ENCODE results near the gene SLC6A19.

The SLC6A19 gene

DNA sequence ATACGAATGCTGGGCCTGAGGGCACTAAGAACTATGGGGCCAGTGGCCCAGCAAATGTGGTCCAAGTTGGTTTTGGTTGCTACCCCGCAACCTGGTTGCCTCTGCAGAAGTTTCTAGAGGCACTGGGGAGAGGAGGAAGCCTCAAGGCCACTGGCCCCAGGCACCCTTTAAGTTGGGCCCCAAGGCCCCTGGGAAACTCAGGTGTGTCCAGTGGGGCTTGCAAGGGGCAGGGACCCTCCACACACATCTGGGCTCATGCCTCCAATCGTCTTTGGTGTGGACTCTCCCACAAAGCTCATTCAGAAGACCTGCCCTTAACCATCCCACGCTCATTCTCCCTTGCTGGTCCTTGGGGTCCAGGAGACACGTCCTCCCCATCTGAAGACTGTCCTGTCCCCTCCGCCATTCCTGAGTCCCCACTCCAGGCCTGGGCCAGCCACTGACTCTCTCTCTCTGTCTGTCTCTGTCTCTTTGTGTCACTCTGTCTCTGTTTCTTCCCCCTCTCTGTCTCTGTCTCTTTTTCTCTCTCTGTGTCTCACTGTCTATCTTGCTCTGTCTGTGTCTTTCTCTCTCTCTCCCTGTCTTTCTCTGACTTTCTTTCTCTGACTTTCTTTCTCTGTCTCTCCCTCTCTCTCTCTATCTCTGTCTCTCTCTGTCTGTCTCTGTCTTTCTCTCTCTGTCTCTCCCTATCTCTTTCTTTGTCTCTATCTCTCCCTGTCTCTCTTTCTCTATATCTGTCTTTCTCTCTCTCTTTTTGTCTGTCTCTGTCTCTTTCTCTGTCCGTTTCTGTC is 3.3 kb upstream of the SLC6A19 start:
- in situ Hi-C loops (cut with HindIII; ENCODE audit: low sequenced_read_pairs): no loop called here
- no peak for DNase-seq (ENCODE audit: low read depth)
- TF ChIP-seq, protein P1, sequence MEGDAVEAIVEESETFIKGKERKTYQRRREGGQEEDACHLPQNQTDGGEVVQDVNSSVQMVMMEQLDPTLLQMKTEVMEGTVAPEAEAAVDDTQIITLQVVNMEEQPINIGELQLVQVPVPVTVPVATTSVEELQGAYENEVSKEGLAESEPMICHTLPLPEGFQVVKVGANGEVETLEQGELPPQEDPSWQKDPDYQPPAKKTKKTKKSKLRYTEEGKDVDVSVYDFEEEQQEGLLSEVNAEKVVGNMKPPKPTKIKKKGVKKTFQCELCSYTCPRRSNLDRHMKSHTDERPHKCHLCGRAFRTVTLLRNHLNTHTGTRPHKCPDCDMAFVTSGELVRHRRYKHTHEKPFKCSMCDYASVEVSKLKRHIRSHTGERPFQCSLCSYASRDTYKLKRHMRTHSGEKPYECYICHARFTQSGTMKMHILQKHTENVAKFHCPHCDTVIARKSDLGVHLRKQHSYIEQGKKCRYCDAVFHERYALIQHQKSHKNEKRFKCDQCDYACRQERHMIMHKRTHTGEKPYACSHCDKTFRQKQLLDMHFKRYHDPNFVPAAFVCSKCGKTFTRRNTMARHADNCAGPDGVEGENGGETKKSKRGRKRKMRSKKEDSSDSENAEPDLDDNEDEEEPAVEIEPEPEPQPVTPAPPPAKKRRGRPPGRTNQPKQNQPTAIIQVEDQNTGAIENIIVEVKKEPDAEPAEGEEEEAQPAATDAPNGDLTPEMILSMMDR (IDR thresholded peaks at IDR 0.05; ENCODE audit: low read depth, low read length, missing control alignments): no peak
- no peak overlapping the region for H3K4me3 ChIP-seq (ENCODE audit: low read depth, low read length)

DNA sequence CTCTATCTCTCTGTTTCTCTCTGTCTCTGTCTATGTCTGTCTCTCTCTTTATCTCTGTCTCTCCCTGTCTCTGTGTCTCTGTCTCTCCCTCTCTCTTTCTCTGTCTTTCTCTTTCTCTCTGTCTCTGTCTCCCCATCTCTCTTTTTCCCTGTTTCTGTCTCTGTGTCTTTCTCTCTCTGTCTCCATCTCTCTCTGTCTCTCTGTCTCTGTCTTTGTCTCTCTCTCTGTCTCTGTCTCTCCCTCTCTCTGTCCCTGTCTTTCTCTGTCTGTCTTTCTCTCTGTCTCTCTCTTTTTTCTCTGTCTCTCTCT is 2.1 kb upstream of the SLC6A19 start:
- TF ChIP-seq, protein P1 (IDR thresholded peaks at IDR 0.05; ENCODE audit: low read depth, low read length, missing control alignments): no peak
- in situ Hi-C loops (cut with HindIII; ENCODE audit: low sequenced_read_pairs): no loop called here
- DNase-seq (ENCODE audit: low read depth): no peak
- no peak overlapping the region for H3K4me3 ChIP-seq (ENCODE audit: low read depth, low read length)

DNA sequence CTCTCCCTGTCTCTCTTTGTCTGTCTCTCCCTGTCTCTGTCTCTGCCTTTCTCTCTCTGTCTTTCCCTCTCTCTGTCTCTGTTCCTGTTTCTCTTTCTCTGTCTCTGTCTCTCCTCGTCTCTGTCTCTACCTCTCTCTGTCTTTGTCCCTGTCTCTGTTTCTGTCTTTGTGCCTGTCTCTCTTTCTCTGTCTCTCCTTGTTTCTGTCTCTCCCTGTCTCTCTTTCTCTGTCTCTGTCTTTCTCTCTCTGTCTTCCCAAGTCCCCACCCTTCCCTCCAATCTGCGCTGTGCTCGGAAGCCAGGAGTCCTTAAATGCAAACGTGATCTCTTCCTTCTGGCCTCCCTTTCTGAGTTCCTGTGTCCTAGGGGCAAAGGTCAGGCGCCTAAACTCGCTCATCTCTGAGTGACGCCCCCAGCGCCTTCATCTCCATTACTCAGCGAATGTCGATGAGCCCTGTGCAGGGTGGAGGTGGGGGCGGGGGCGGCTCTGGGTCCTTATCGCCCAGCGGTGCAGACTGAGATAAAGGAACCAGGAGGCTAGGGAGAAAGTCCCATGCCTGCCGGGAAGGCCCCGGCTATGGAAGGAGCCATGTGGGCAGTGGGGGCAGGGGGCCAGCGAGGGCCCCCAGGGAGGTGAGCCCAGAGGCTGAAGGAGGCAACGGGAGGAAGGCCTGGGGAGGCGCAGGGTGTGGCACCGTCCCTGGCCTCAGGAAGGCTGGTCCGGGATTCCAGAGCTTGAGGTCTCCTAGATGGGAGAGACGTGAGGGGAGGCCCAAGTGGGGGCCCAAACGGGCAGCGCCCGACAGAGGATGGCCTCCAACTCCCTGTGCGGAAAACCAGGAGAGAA is 1.5 kb upstream of the SLC6A19 start:
- H3K4me3 ChIP-seq (ENCODE audit: low read depth, low read length): no peak overlapping the region
- in situ Hi-C loops (cut with HindIII; ENCODE audit: low sequenced_read_pairs): no loop called here
- DNase-seq (ENCODE audit: low read depth): no peak
- TF ChIP-seq, protein P1 (IDR thresholded peaks at IDR 0.05; ENCODE audit: low read depth, low read length, missing control alignments): no peak

DNA sequence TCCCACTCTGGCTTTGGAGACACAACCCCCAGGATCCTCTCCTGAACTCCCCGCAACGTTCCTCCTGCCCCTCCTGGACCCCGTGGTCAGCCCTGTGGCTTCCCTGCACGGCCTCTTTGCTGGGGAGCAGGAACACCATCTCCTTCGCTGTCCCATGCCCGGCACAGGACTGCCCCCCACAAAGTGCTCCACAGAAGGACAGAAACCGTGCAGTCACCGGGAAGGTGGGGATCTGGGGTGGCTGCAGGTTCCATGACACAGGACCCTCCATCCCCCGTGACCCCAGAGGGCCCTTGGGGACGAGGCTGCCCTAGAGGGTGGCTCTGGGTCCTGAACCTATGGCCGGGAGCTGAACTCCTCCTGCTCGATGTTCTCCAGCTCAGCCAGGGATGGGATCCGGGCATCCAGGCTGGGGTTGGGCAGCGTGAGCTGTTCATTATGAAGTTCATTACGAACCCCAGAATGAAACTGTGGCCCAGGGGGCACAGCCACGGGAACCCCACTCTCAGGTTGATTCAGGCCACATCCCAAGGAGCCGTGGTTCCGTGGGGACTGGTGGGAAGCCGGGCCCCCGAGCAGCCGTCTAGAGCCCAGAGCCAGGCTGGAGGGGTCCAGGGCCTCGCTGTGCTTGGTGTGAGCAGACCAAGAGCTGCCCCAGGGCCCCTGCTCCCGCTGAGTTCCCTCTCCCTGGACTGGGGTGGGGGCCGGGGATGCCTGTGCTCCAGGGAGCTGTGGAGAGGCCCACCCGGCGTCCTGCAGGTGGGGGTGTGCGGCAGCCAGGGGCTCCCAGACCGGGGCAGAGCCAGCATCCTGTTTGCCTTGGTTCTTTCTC is 684 bp upstream of the SLC6A19 start:
- TF ChIP-seq, protein P1 (IDR thresholded peaks at IDR 0.05; ENCODE audit: low read depth, low read length, missing control alignments): no peak
- in situ Hi-C loops (cut with HindIII; ENCODE audit: low sequenced_read_pairs): no loop called here
- H3K4me3 ChIP-seq (ENCODE audit: low read depth, low read length): no peak overlapping the region
- no peak for DNase-seq (ENCODE audit: low read depth)

DNA sequence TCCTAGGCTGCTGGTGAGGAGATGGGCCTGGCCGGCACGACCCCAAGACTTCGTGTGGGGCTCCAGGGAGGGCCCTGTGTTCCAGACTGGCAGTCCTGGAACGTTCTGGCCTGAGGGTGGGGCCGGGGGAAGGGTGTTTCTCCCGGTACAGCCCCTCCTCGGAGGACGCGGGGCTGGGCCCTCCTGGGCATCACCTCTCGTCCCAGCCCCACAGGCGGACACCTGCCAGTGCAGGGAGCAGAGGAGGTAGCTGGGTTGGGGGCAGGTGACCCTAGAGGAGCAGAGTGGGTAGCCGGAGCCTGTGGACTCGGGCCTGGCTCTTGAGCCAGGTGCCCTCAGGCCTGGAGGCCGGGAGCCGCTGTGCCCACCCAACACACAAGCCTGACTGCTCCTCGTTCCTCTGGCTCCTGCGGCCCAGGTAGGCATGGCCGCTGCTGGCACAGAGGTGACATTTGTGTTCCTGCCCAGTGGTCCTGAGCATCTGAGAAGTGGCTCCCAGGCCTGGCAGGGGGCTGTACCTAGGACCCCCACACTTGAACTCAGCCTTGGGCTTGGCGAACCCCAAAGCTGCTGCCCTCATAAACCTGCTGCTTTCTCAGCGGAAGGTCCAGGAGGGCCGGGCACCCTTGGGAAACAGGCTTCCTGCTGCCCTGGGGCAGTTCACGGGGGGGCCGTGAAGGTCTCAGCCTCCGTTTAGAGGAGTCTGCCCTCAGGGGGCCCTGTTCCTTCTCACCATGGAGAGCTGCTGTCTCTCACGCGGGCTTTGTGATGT is 817 bp downstream of the SLC6A19 start:
- in situ Hi-C loops (cut with HindIII; ENCODE audit: low sequenced_read_pairs): no loop called here
- no peak for DNase-seq (ENCODE audit: low read depth)
- H3K4me3 ChIP-seq (ENCODE audit: low read depth, low read length): no peak overlapping the region
- TF ChIP-seq, protein P1 (IDR thresholded peaks at IDR 0.05; ENCODE audit: low read depth, low read length, missing control alignments): no peak

DNA sequence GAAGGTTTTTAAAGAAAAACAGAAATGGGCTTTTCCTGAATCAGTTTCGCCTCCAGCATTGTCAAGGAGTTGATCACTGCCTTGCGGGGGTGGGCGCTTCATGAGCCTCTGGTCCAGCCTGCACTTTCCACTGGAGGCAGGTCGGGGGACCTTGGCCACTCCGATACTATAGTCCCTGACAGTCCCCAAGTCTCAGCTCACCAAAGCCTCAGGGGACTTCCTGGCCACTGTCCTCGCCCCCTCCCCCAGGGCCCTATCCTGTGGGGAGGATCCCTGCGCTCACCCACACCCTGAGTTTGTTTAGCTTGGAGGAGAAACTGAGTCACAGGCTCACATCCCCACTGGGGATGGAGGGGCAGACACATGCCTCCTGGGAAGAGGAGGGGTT is 1.4 kb downstream of the SLC6A19 start:
- H3K4me3 ChIP-seq (ENCODE audit: low read depth, low read length): no peak overlapping the region
- DNase-seq (ENCODE audit: low read depth): no peak
- TF ChIP-seq, protein P1 (IDR thresholded peaks at IDR 0.05; ENCODE audit: low read depth, low read length, missing control alignments): no peak
- in situ Hi-C loops (cut with HindIII; ENCODE audit: low sequenced_read_pairs): no loop called here

Measured in astrocyte of the cerebellum (primary cell).